Muscle layer of duodenum (tissue), 2 donors: ENCODE results near the gene RTN4RL1.
"Not testable (repeated sequence)": the region's sequence is repeated elsewhere in the genome, so short reads cannot be mapped to it uniquely, and the experiment has no call there.

Experiments
- H3K27ac ChIP-seq: one replicate; pipeline ENCODE4 v1.7.0; 2013; ENCODE audit warnings: mild to moderate bottlenecking, low read length
- H3K27me3 ChIP-seq: one replicate; pipeline ENCODE4 v1.7.0; 2013; ENCODE audit warnings: low read depth, mild to moderate bottlenecking, control low read depth, low read length
- H3K36me3 ChIP-seq, 2 donors: one replicate each; pipeline ENCODE4 v1.7.0; 2013; ENCODE audit warnings: low read length in 2 of 2, control low read depth in 1 of 2, mild to moderate bottlenecking in 1 of 2; ENCODE audit not compliant: insufficient read depth in 2 of 2, control insufficient read depth in 1 of 2
- H3K4me1 ChIP-seq, 2 donors: one replicate each; pipeline ENCODE4 v1.7.0; 2013; ENCODE audit warnings: low read length in 2 of 2, mild to moderate bottlenecking in 2 of 2, control low read depth in 1 of 2, moderate library complexity in 1 of 2; ENCODE audit not compliant: insufficient read depth in 2 of 2, control insufficient read depth in 1 of 2
- H3K4me3 ChIP-seq, 2 donors: one replicate each; pipeline ENCODE4 v1.7.0; 2013; ENCODE audit warnings: low read length in 2 of 2, low read depth in 1 of 2, mild to moderate bottlenecking in 1 of 2
- H3K9me3 ChIP-seq, 2 donors: one replicate each; pipeline ENCODE4 v1.7.0; 2013; ENCODE audit warnings: low read length in 2 of 2, control low read depth in 1 of 2, mild to moderate bottlenecking in 1 of 2; ENCODE audit not compliant: control insufficient read depth in 1 of 2
- donor health status: healthy.

Gene RTN4RL1

DNA sequence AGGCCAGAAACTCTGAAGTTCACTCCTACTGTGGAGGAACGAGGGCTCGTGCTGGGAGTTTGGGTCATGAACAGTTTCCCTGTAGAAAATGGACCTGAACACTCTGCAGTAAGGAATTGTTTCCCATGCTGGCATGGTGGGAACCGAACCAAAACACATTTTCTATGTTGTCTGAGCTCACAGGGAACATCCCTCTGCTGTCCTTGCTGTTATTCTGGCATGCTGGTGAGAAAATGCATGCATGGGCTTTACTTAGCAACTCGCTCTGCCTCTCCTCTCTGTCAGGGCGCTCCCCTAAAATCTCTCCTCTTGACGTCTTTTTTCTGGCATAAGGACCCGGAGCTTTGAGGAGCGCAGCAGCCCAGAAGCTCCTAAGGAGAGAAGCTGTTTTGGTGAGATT, 5.4 kb downstream of the RTN4RL1 start:
- Histone ChIP-seq H3K4me1 (peaks cover 0 to 13% of the 10 kb centered on the region in 2 donors), H3K9me3 (no peaks in the 10 kb centered on the region), H3K36me3 (no peaks in the 10 kb centered on the region), H3K27ac (no peak overlapping the region), H3K4me3 (no peak overlapping the region), H3K27me3 (peaks cover 5% of the 10 kb centered on the region)

DNA sequence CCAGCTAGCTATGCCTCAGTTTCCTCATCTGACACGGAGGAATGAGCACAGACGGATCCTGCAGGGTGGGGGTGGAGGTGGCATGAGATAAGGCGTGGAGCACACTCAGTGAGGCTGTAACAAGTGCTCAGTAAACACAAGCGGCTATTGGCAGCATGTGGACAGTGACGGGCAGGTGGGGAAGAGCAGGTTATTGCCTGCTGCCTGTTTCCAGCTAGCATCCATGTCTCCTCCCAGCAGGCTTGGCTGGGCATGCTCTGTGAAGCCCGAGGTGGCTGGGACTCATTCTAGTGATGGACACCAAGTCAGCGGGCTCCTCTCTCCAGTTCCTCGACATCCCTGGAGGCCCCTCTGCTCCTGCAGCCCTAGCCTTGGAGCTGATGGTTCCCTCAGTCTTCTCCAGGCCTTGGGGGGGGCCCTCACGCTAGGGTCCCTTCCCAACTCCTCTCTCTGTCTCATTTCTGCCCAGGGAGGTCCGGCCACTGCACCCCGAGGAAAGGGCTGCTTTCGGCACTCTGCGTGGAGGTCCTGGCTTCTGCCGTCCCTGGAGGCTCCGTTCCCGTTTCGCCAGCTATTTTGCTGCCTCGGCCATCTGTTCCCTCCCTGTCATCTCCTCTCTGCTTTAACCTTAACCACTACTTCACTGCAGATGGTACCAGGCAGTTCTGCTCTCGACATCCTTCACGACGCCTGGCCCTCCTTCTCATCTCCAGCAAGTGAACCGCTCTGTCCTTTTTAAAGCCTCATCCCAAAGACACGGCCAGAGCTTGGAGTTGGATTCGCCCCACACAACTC, 6.2 kb downstream of the RTN4RL1 start:
- Histone ChIP-seq H3K9me3 (no peaks in the 10 kb centered on the region), H3K27ac (no peak overlapping the region), H3K27me3 (peaks cover 5% of the 10 kb centered on the region), H3K4me3 (no peak overlapping the region), H3K36me3 (no peaks in the 10 kb centered on the region), H3K4me1 (peaks cover 0 to 5% of the 10 kb centered on the region in 2 donors)

DNA sequence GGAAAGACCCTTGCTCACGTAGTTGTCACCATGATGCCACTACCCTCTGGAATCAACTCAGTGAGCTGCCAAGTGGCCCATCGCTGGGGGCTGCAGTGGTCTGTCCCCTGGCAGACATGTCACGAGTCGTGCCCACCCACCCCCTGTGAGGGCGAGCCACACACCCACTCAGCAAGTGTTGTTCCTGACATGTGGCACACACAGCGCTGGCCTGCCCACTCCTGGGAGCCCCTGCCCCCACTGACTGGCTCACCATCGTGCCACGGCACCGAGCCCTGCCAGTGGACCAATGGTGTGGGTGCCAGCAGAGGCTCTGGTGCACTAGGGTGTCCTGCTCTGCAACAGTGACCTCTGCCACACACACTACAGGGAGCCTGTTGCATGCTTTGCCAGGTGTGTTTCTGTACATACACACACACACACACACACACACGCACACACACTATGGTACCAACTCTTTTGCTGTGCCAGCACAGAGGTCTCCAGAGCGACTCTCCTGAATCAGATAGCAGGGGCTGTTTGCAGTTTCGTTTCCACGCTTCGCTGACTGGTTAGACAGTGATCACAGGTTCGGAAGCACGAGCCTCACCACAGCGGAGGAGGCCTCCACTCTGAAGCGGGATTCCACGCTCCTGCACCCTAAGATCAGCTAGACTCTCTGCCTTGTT, 7.7 kb downstream of the RTN4RL1 start:
- H3K27me3 ChIP-seq = peaks cover 5% of the 10 kb centered on the region
- no peak overlapping the region for H3K27ac ChIP-seq
- no peaks in the 10 kb centered on the region for H3K36me3 ChIP-seq
- no peak overlapping the region for H3K4me3 ChIP-seq
- no peaks in the 10 kb centered on the region for H3K9me3 ChIP-seq
- H3K4me1 ChIP-seq = no peaks in the 10 kb centered on the region

DNA sequence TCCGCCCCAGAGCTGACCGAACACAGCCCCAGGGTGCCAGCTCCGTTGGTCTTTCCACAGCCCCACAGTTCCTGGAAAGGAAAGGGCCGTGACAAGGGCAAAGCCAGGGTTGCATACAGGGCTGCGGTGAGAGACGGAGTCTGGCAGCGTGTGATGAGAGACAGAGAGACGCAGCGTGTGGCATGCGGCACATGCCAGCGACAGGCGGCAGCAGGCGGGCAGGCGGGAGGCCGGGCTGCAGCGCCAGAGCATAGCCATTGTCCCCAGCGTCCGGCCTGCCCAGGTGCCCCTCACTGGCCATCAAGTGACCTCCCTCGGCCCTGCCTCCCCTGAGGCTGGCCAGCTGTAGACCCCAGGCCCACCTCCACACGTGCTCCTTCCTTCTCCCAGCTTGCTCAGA, 8.6 kb downstream of the RTN4RL1 start:
- Histone ChIP-seq H3K27ac (no peak overlapping the region), H3K27me3 (peaks cover 5% of the 10 kb centered on the region), H3K36me3 (no peaks in the 10 kb centered on the region), H3K4me3 (no peak overlapping the region), H3K4me1 (peaks cover 0 to 2% of the 10 kb centered on the region in 2 donors), H3K9me3 (no peaks in the 10 kb centered on the region)

DNA sequence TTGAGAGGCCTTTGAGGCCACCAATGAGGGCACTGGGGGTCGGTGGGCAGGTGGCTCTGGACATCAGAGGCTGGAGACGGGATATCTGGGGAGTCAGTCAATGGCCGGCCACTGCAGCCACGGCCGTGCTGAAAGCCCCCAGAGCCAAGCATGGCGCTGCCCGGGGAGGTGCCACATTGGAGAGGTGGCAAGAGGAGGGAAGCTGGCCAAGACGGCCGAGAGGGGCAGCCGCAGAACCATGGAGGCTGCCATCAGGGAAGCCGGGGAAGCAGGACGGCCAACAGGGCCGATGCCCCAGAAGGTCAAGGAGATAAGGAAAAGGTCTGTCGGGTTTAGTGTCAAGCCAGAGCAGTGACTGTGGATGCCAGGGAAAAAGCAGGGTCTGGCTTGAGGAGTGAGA, 9.8 kb downstream of the RTN4RL1 start:
- H3K4me1 ChIP-seq = peaks cover 0 to 4% of the 10 kb centered on the region in 2 donors

DNA sequence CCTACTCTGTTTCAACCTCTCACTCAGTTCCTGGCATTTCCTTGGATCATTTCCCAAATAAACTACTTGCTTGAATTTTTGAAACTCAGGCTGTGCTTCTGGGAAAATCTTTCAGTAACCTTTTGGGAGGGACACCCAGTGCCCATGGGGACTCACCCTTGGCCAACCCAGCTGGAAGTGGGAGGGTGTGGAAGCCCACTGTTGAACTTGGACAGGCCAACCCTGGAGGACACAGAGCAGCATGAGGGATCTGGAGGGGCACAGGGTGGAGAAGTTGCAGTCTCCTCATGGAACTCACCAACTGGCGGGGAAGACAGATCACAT, 11.2 kb downstream of the RTN4RL1 start:
- Histone ChIP-seq H3K27ac (no peak overlapping the region), H3K9me3 (no peaks in the 10 kb centered on the region), H3K27me3 (peaks cover 5% of the 10 kb centered on the region), H3K4me1 (peaks cover 0 to 4% of the 10 kb centered on the region in 2 donors), H3K4me3 (no peak overlapping the region), H3K36me3 (no peaks in the 10 kb centered on the region)

More for the DNA sequence above, 9.8 kb downstream of the RTN4RL1 start:
- Histone ChIP-seq H3K36me3 (no peaks in the 10 kb centered on the region), H3K9me3 (no peaks in the 10 kb centered on the region), H3K27me3 (peaks cover 5% of the 10 kb centered on the region), H3K4me3 (no peak overlapping the region), H3K27ac (no peak overlapping the region)

DNA sequence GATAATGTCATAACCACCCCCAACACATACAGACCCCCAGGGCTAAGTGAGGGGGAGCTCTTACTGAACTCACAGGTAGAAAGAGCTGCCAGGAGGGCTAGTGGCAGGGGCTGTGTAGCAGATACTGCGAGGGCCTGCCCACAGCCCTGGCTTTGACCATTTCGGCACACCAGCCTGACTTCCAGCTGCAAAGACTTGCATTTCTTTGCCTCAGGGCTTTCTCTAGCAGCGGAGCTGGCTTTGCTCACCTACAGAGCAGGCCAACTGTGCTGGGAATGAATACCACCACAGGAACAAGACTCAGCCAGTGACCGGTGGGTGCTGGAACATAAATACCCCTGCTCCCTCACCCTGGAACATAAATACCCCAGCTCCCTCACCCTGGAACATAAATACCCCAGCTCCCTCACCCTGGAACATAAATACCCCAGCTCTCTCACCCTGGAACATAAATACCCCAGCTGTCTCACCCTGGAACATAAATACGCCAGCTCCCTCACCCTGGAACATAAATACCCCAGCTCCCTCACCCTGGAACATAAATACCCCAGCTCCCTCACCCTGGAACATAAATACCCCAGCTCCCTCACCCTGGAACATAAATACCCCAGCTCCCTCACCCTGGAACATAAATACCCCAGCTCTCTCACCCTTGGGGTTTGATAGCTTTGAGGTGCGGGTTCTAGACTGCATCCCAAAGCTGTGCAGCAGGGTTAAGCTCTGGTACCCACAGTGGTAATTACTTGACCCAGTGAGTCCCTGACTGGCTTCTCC, 11.7 kb downstream of the RTN4RL1 start:
- H3K36me3 ChIP-seq, H3K27me3 ChIP-seq, H3K4me3 ChIP-seq, H3K27ac ChIP-seq, H3K4me1 ChIP-seq, H3K9me3 ChIP-seq: not testable (repeated sequence)

DNA sequence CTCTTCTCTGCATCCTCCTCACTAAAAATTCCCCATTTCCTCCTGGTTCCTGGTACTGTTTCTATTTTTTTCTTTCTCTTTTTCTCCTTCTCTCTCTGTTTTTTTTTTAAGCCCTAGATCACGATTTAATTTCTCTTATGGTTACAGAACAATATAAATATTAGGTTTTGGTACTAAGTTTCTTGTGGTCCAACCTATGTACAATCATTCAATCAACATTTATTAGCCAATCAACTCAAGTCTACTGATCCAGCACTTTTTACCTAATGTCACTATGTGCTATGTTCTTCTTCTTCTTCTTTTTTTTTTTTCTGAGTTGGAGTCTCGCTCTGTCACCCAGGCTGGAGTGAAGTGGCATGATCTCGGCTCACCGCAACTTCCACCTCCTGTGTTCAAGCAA, 12.6 kb downstream of the RTN4RL1 start:
- H3K4me1 ChIP-seq = peaks cover 0 to 4% of the 10 kb centered on the region in 2 donors
- H3K27me3 ChIP-seq = peaks cover 2% of the 10 kb centered on the region
- no peak overlapping the region for H3K4me3 ChIP-seq
- no peak overlapping the region for H3K27ac ChIP-seq
- H3K9me3 ChIP-seq = no peaks in the 10 kb centered on the region
- no peaks in the 10 kb centered on the region for H3K36me3 ChIP-seq

DNA sequence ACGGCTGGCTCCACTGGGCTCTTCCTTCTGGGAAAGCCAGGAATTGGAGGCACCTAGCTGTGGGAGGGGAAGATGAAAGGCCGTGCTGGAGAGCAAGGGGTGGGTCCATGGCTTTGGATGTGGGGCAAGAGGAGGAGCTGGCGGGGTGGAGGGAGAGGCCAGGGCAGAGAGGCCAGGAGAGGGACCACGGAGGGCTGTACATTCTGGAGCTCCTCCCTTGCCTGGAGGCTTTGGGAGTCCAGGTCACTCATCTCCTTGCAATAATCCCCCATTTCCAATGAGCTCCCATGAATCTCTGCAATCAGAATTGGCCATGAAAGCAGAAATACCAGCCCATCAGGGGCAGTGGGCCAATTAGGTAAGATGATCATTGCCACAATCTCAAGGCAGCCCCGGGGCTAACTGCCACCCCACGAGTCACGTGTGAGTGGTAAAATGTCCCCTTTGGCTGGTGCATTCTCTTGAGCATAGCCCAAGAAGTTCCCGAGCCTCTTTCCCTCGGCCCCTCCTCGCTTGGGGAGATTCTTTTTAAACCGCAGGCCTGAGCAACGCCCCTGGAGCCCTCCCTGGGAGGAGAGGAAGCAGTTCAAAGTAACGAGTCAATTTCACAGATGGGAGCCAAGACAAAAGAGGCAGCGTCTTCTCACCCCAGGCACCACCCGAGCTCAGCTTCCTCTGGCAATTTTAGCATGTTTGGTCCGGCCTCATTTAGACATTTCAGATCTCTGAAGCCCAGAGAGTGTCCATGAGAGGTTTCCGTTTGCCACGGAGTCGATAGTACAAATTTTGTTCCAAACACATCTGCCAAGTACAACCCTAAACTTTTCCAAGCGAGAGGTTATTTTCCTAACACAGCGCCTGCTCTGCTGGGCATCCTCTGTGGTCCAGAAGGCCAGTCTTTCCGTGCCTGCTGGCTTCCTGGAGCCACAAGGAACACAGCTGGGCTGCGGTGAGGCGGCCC, 13.4 kb downstream of the RTN4RL1 start:
- H3K4me3 ChIP-seq = no peak overlapping the region
- no peaks in the 10 kb centered on the region for H3K36me3 ChIP-seq
- H3K27ac ChIP-seq = no peak overlapping the region
- H3K4me1 ChIP-seq = peaks cover 0 to 4% of the 10 kb centered on the region in 2 donors
- no peaks in the 10 kb centered on the region for H3K9me3 ChIP-seq
- no peaks in the 10 kb centered on the region for H3K27me3 ChIP-seq

DNA sequence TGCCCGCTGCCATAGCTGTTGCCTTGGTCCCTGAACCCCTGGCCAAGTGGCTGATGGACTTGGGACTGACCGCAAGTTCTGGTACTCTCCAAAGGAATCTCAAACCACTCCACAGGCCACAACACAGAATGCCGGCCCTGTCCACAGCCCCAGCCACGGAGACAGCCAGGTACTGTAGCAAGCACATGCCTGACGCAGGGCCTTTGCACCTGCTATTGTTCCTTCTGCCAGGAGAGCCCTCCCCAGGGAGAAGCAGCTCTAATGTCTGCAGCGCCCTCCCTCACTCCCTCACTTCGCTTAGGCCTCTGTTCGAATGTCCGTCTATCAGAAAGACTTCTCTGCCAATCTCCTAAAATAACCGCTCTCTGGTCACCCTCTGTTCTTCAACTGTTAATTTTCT, 15.4 kb downstream of the RTN4RL1 start:
- Histone ChIP-seq H3K36me3 (no peaks in the 10 kb centered on the region), H3K27me3 (no peaks in the 10 kb centered on the region), H3K9me3 (no peaks in the 10 kb centered on the region), H3K27ac (no peak overlapping the region), H3K4me3 (no peak overlapping the region), H3K4me1 (peaks cover 0 to 4% of the 10 kb centered on the region in 2 donors)
